Activated CD8-positive, alpha-beta memory T cell treated with anti-CD3 and anti-CD28 coated beads for 48 hours (primary cell): ENCODE results near the gene ZNF560.

ENCODE experiments used
- DNase-seq, 3 experiments: peaks; one replicate each; pipeline ENCODE4 v3.0.0-alpha.2; 2020; ENCODE audit warnings: low read depth in 2 of 3, low spot score in 2 of 3

The ZNF560 gene

GRCh38 chr19:9436358-9436757, 62.1 kb downstream of the ZNF560 start:
- DNase-seq = no peak

GRCh38 chr19:9435279-9436268, 62.8 kb downstream of the ZNF560 start, which contains the start of gene ZNF266:
ZNF266 (minus strand) TSS chr19:9435573; CDS start chr19:9420089, 15,484 bp downstream.
- DNase-seq = peak; percentile 77 to 91 (median 83)

GRCh38 chr19:9431475-9431874, 66.9 kb downstream of the ZNF560 start:
- peak in 1 of 3 experiments; percentile 19 for DNase-seq

- DNase-seq = no peak
These were observed 68.0 kb downstream of the ZNF560 start for GRCh38 chr19:9430444-9430843.

GRCh38 chr19:9427941-9428340, 70.5 kb downstream of the ZNF560 start:
- DNase-seq = no peak
